Measurements from ENCODE around the gene CLEC18B.
A peak's percentile ranks its signal among the peaks of the same experiment; 100 is the strongest.
"Not testable (repeated sequence)": the region's sequence is repeated elsewhere in the genome, so short reads cannot be mapped to it uniquely, and the experiment has no call there.

CLEC18B gene

GRCh38 chr16:74406600-74407361 lies 14.5 kb downstream of the CLEC18B start:
- ATAC-seq (ENCODE audit: low read depth): peak; percentile 66

DNA sequence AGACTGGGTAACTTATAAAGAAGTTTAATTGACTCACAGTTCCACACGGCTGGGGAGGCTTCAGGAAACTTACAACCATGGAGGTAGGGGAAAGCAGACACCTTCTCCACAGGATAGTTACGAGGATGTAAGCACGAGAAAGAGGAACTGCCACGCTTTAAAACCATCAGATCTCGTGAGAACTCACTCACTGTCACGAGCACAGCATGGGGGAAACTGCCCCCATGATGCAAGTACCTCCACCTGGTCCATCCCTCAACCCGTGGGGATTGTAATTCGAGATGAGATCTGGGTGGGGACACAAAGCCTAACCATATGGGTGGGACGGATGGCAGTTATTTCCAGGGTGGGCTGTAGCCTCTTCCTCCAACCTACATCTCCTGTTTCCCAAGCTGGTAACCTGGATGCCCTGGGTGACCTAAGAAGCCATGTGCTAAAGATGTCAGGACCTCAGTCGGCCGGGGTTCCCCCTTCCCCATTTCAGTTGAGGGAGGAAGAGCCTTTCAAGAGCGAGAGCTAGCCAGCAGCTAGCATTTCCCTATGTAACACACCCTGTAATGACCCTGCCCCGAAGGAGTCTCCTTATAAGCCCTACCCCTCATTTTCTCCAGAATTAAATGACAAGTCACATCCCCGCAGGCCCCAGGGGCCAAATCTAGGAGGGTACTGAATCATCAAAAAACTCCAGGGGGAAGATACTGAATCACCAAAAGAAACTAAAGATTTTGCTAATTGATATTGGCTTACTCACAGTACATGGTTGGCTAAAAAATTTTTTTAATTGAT lies 16.9 kb downstream of the CLEC18B start:
- not testable (repeated sequence) for H3K27ac Mint-ChIP-seq; H3K4me1 Mint-ChIP-seq; H3K4me3 Mint-ChIP-seq; H3K9me3 Mint-ChIP-seq; H3K36me3 Mint-ChIP-seq; H3K27me3 Mint-ChIP-seq; DNase-seq (ENCODE audit: low spot score in 2 of 2)
- ATAC-seq (ENCODE audit: low read depth): peak; percentile 53

More at GRCh38 chr16:74406600-74407361, 14.5 kb downstream of the CLEC18B start:
- not testable (repeated sequence) for H3K9me3 Mint-ChIP-seq; H3K4me1 Mint-ChIP-seq; H3K27me3 Mint-ChIP-seq; H3K27ac Mint-ChIP-seq; H3K36me3 Mint-ChIP-seq; DNase-seq (ENCODE audit: low spot score in 2 of 2); H3K4me3 Mint-ChIP-seq

GRCh38 chr16:74400238-74400637 lies 21.0 kb downstream of the CLEC18B start:
- not testable (repeated sequence) for H3K27ac Mint-ChIP-seq

GRCh38 chr16:74398212-74398895 lies 22.9 kb downstream of the CLEC18B start:
- not testable (repeated sequence) for DNase-seq (ENCODE audit: low spot score in 2 of 2); H3K27me3 Mint-ChIP-seq; H3K4me1 Mint-ChIP-seq; H3K9me3 Mint-ChIP-seq; ATAC-seq (ENCODE audit: low read depth); H3K36me3 Mint-ChIP-seq; H3K27ac Mint-ChIP-seq; H3K4me3 Mint-ChIP-seq

More at GRCh38 chr16:74400238-74400637, 21.0 kb downstream of the CLEC18B start:
- H3K9me3 Mint-ChIP-seq; ATAC-seq (ENCODE audit: low read depth); DNase-seq (ENCODE audit: low spot score in 2 of 2); H3K27me3 Mint-ChIP-seq; H3K36me3 Mint-ChIP-seq; H3K4me3 Mint-ChIP-seq; H3K4me1 Mint-ChIP-seq: not testable (repeated sequence)

GRCh38 chr16:74396521-74397017 lies 24.7 kb downstream of the CLEC18B start:
- not testable (repeated sequence) for ATAC-seq (ENCODE audit: low read depth); H3K36me3 Mint-ChIP-seq; H3K4me3 Mint-ChIP-seq; DNase-seq (ENCODE audit: low spot score in 2 of 2); H3K4me1 Mint-ChIP-seq; H3K27ac Mint-ChIP-seq; H3K9me3 Mint-ChIP-seq; H3K27me3 Mint-ChIP-seq

- H3K4me3 Mint-ChIP-seq; H3K27ac Mint-ChIP-seq; H3K27me3 Mint-ChIP-seq; H3K4me1 Mint-ChIP-seq; ATAC-seq (ENCODE audit: low read depth); H3K36me3 Mint-ChIP-seq; DNase-seq (ENCODE audit: low spot score in 2 of 2); H3K9me3 Mint-ChIP-seq: not testable (repeated sequence)
These were observed 26.7 kb downstream of the CLEC18B start for GRCh38 chr16:74394604-74395003.

DNA sequence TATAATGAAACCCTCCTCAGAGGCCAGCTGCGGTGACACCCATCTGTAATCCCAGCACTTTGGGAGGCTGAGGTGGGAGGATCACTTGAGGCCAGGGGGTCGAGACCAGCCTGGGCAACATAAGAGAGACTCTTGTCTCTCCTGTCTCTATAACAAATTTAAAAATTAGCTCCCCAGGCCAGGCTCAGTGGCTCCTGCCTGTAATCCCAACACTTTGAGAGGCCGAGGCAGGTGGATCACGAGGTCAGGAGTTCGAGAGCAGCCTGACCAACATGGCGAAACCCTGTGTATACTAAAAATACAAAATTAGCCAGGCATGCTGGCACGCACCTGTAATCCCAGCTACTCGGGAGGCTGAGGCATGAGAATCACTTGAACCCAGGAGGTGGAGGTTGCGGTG lies 27.1 kb downstream of the CLEC18B start:
- not testable (repeated sequence) for H3K4me3 Mint-ChIP-seq; DNase-seq (ENCODE audit: low spot score in 2 of 2); H3K36me3 Mint-ChIP-seq; ATAC-seq (ENCODE audit: low read depth); H3K27ac Mint-ChIP-seq; H3K27me3 Mint-ChIP-seq; H3K4me1 Mint-ChIP-seq; H3K9me3 Mint-ChIP-seq

GRCh38 chr16:74391454-74392050 lies 29.7 kb downstream of the CLEC18B start:
- H3K9me3 Mint-ChIP-seq; H3K4me3 Mint-ChIP-seq; H3K27me3 Mint-ChIP-seq; H3K4me1 Mint-ChIP-seq; H3K27ac Mint-ChIP-seq; DNase-seq (ENCODE audit: low spot score in 2 of 2); H3K36me3 Mint-ChIP-seq; ATAC-seq (ENCODE audit: low read depth): not testable (repeated sequence)

GRCh38 chr16:74382339-74383034 lies 38.8 kb downstream of the CLEC18B start:
- not testable (repeated sequence) for H3K27me3 Mint-ChIP-seq; ATAC-seq (ENCODE audit: low read depth); H3K4me3 Mint-ChIP-seq; H3K4me1 Mint-ChIP-seq; DNase-seq (ENCODE audit: low spot score in 2 of 2); H3K36me3 Mint-ChIP-seq; H3K9me3 Mint-ChIP-seq; H3K27ac Mint-ChIP-seq

DNA sequence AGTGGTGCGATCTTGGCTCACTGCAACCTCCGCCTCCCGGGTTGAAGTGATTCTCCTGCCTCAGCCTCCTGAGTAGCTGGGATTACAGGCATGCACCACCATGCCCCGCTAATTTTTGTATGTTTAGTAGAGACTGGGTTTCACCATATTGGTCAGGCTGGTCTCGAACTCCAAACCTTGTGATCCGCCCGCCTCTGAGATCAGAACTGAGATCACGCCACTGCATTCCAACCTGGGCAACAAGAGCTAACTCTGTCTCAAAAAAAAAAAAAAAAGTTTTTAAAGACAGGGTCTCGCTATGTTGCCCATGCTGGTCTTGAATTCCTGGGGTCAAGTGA lies 47.5 kb downstream of the CLEC18B start:
- H3K4me1 Mint-ChIP-seq; H3K4me3 Mint-ChIP-seq; H3K27ac Mint-ChIP-seq; H3K36me3 Mint-ChIP-seq; H3K9me3 Mint-ChIP-seq; DNase-seq (ENCODE audit: low spot score in 2 of 2); ATAC-seq (ENCODE audit: low read depth); H3K27me3 Mint-ChIP-seq: not testable (repeated sequence)

DNA sequence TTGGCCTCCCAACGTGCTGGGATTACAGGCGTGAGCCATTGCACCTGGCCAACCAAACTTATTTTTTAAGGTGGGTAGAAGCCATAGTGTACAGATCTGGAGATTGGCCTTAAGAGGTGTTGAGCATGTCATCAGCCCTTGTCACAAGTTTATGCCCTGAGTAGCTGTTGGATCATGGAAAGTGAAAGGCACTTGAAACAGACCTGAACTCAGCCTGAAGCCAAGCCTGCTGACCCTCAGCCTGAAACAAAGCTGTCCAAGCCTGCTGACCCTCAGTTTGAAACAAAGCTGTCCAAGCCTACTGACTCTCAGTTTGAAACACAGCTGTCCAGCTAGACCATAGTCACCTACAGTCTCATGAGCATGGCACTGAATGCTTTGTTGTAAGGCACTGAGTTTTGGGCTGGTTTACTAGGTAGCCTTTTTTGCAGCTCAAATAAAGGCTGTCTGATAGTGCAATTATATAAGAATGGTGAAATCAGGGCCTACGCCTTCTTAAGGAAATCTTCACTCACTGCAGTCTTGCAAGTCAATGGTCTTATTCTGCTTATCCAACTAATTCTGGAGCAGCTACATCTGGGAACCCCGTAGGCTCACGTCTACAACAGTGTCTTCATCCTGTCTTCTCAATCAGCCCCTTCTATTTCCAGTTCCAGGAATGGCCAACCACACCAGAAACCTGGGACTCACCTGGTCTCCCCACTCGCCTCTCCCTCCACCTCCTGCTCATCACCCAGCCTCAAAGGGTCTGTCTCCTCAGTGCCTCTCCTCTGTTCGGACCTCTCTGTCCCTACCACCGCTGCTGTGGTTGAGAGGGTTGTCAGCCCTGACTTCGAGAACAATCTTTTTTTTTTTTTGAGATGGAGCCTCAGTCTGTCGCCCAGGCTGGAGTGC lies 48.1 kb downstream of the CLEC18B start:
- H3K4me1 Mint-ChIP-seq: peaks cover 3% of the 10 kb centered on the region
- no peaks in the 10 kb centered on the region for H3K27me3 Mint-ChIP-seq
- no peak overlapping the region for H3K27ac Mint-ChIP-seq
- no peaks in the 10 kb centered on the region for H3K36me3 Mint-ChIP-seq
- no peak for ATAC-seq (ENCODE audit: low read depth)
- no peaks in the 10 kb centered on the region for H3K9me3 Mint-ChIP-seq
- no peak for DNase-seq (ENCODE audit: low spot score in 2 of 2)
- H3K4me3 Mint-ChIP-seq: no peak overlapping the region

- Mint-ChIP-seq H3K27ac (no peak overlapping the region), H3K4me1 (peaks cover 3% of the 10 kb centered on the region), H3K36me3 (no peaks in the 10 kb centered on the region), H3K4me3 (no peak overlapping the region), H3K27me3 (no peaks in the 10 kb centered on the region), H3K9me3 (no peaks in the 10 kb centered on the region)
- ATAC-seq (ENCODE audit: low read depth) (no peak), DNase-seq (ENCODE audit: low spot score in 2 of 2) (no peak)
These were observed 48.9 kb downstream of the CLEC18B start for GRCh38 chr16:74372369-74372768.
